HFFc6 (cell line): ENCODE measurements around the gene GABRB2. TPM values are rescaled to one million over a fixed set of nuclear protein-coding genes. Genes with fewer than 3 reads are reported as not detected.

Source experiments
- DNase-seq: peaks from one replicate; pipeline ENCODE4 v3.0.0-alpha.2; 2018
- H3K27ac Mint-ChIP-seq: 2 replicates; pipeline ENCODE4 v1.8.0; 2020; ENCODE audit warnings: mild to moderate bottlenecking, mixed read lengths
- H3K27me3 Mint-ChIP-seq: 2 replicates; pipeline ENCODE4 v1.8.0; 2021; ENCODE audit warnings: mild to moderate bottlenecking, moderate library complexity, mixed read lengths; ENCODE audit not compliant: insufficient read depth
- H3K36me3 Mint-ChIP-seq: 2 replicates; pipeline ENCODE4 v1.8.0; 2021; ENCODE audit warnings: low read depth, mixed read lengths
- H3K4me1 Mint-ChIP-seq: 2 replicates; pipeline ENCODE4 v1.8.0; 2020; ENCODE audit warnings: low read depth, mixed read lengths
- H3K4me3 Mint-ChIP-seq: 2 replicates; pipeline ENCODE4 v1.8.0; 2020; ENCODE audit warnings: mild to moderate bottlenecking, moderate library complexity, mixed read lengths
- H3K9me3 Mint-ChIP-seq: 2 replicates; pipeline ENCODE4 v1.8.0; 2020; ENCODE audit warnings: mild to moderate bottlenecking, mixed read lengths
- CTCF ChIP-seq: fragments of 200-600 bp; sonication (generic); IDR thresholded peaks from 2 replicates; pipeline ENCODE4 v1.5.0; 2021; ENCODE audit warnings: antibody characterized with exemption, mild to moderate bottlenecking
- total RNA-seq, 6 experiments: library from RNA; stranded (reverse); fragmentation: NEBNext Ultra II Directional; extraction: Animal tissue kit (Norgen Biotek cat#: 25700); gene quantifications; 2 replicates in 1 of 6; 3 replicates in 5 of 6; pipeline ENCODE4 v1.2.3, GENCODE V29; 2021

Gene GABRB2
- total RNA-seq, 6 experiments from 2014 or later = not detected

GRCh38 chr5:161403996-161404395 is 142.5 kb downstream of the GABRB2 start:
- H3K4me3 Mint-ChIP-seq = no peak overlapping the region
- no peaks in the 10 kb centered on the region for H3K4me1 Mint-ChIP-seq
- peaks cover 9% of the 10 kb centered on the region for H3K9me3 Mint-ChIP-seq
- no peak overlapping the region for H3K27ac Mint-ChIP-seq
- no peaks in the 10 kb centered on the region for H3K27me3 Mint-ChIP-seq
- TF ChIP-seq CTCF = no peak
- H3K36me3 Mint-ChIP-seq = no peaks in the 10 kb centered on the region
- no peak for DNase-seq

GRCh38 chr5:161403121-161403520 is 143.4 kb downstream of the GABRB2 start:
- Mint-ChIP-seq H3K4me3 (no peak overlapping the region), H3K9me3 (peaks cover 13% of the 10 kb centered on the region), H3K27me3 (no peaks in the 10 kb centered on the region), H3K4me1 (no peaks in the 10 kb centered on the region), H3K27ac (no peak overlapping the region), H3K36me3 (0 out of 2 replicates have a peak, but pooled peaks cover under 1% of the 10 kb centered on the region)
- TF ChIP-seq CTCF = no peak
- no peak for DNase-seq

GRCh38 chr5:161400583-161400982 is 145.9 kb downstream of the GABRB2 start:
- TF ChIP-seq CTCF = no peak
- no peak for DNase-seq
- peaks cover 6% of the 10 kb centered on the region; the same call in 1 of the 2 replicates for H3K36me3 Mint-ChIP-seq
- no peaks in the 10 kb centered on the region for H3K4me1 Mint-ChIP-seq
- no peaks in the 10 kb centered on the region for H3K27me3 Mint-ChIP-seq
- no peak overlapping the region for H3K27ac Mint-ChIP-seq
- no peak overlapping the region for H3K4me3 Mint-ChIP-seq
- H3K9me3 Mint-ChIP-seq = peaks cover 19% of the 10 kb centered on the region

GRCh38 chr5:161399996-161400562 is 146.4 kb downstream of the GABRB2 start:
- H3K27ac Mint-ChIP-seq = no peak overlapping the region
- peaks cover 6% of the 10 kb centered on the region; the same call in 1 of the 2 replicates for H3K36me3 Mint-ChIP-seq
- H3K4me3 Mint-ChIP-seq = no peak overlapping the region
- DNase-seq = no peak
- H3K9me3 Mint-ChIP-seq = peaks cover 24% of the 10 kb centered on the region
- no peak for TF ChIP-seq CTCF
- H3K27me3 Mint-ChIP-seq = no peaks in the 10 kb centered on the region
- no peaks in the 10 kb centered on the region for H3K4me1 Mint-ChIP-seq

GRCh38 chr5:161397448-161397847 is 149.1 kb downstream of the GABRB2 start:
- Mint-ChIP-seq H3K27ac (no peak overlapping the region), H3K4me1 (no peaks in the 10 kb centered on the region), H3K36me3 (peaks cover 6% of the 10 kb centered on the region; the same call in 1 of the 2 replicates), H3K4me3 (no peak overlapping the region), H3K27me3 (no peaks in the 10 kb centered on the region), H3K9me3 (peaks cover 36% of the 10 kb centered on the region)
- no peak for DNase-seq
- TF ChIP-seq CTCF = no peak
